ENCODE results near the gene HSD11B1. TPM values are rescaled to one million over a fixed set of nuclear protein-coding genes. Genes with fewer than 3 reads are reported as not detected.

Gene HSD11B1
- total and polyA plus RNA-seq, 4 donors = 0.09 to 488 (median 304) TPM

DNA sequence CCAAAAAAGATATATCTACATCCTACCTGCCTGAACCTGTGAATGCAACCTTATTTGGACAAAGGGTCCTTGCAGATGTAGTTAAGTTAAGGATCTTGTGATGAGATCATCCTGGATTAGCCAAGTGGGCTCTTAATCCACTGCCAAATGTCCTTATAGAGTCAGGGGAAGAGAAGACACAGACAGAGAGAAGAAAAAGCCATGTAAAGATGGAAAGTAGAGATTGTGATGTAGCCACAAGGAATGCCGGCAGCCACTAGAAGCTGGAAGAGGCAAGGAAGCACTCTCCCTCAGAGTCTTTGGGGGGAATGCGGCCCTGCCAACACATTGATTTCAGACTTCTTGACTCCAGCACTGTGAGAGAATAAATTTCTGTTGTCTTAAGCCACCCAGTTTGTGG, 16.2 kb downstream of the HSD11B1 start:
- no peak for DNase-seq (ENCODE audit: low spot score)
- Histone ChIP-seq H3K4me1 (ENCODE audit: control insufficient read depth in 4 of 4, insufficient read depth in 4 of 4, low read length in 3 of 4) (peaks cover 9 to 56% (median 23%) of the 10 kb centered on the region in 4 donors), H3K4me3 (ENCODE audit: low read depth in 1 of 3, low read length in 3 of 3) (no peak overlapping the region), H3K27ac (ENCODE audit: low read depth in 1 of 2, low read length in 2 of 2) (peak overlapping the region; percentile 93 to 98), H3K9me3 (ENCODE audit: control insufficient read depth in 4 of 4, low read length in 3 of 4) (no peaks in the 10 kb centered on the region), H3K27me3 (ENCODE audit: control insufficient read depth in 4 of 4, insufficient read depth in 4 of 4, low read length in 3 of 4) (no peaks in the 10 kb centered on the region), H3K36me3 (ENCODE audit: control insufficient read depth in 4 of 4, insufficient read depth in 3 of 4, low read depth in 1 of 4, low read length in 3 of 4) (peaks cover 0 to 2% (median 0%) of the 10 kb centered on the region in 4 donors), H3K9ac (ENCODE audit: low read depth in 1 of 2, low read length in 2 of 2) (peak overlapping the region in 1 of 2 donors; percentile 83)
- WGBS = 71% methylated on average over 2 of the region's 2 CpGs
- TF ChIP-seq, protein P1, sequence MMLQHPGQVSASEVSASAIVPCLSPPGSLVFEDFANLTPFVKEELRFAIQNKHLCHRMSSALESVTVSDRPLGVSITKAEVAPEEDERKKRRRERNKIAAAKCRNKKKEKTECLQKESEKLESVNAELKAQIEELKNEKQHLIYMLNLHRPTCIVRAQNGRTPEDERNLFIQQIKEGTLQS (IDR thresholded peaks at IDR 0.05) = no peak
- TF ChIP-seq EGR1 (IDR thresholded peaks at IDR 0.05; ENCODE audit: low read depth in 2 of 2) (no peak), RAD21 (IDR thresholded peaks at IDR 0.05) (no peak), FOXA2 (IDR thresholded peaks at IDR 0.05) (no peak), RXRA (IDR thresholded peaks at IDR 0.05) (no peak), SP1 (IDR thresholded peaks at IDR 0.05) (no peak), FOXA1 (IDR thresholded peaks at IDR 0.05) (no peak), YY1 (IDR thresholded peaks at IDR 0.05) (no peak), GABPA (IDR thresholded peaks at IDR 0.05 in 1 of 2, conservative IDR thresholded peaks at IDR 0.05 in 1 of 2) (no peak), TAF1 (conservative IDR thresholded peaks at IDR 0.05) (no peak), HNF4G (IDR thresholded peaks at IDR 0.05) (no peak)
- TF ChIP-seq, protein P2, sequence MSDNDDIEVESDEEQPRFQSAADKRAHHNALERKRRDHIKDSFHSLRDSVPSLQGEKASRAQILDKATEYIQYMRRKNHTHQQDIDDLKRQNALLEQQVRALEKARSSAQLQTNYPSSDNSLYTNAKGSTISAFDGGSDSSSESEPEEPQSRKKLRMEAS (IDR thresholded peaks at IDR 0.05) = no peak
- TF ChIP-seq, protein P3, sequence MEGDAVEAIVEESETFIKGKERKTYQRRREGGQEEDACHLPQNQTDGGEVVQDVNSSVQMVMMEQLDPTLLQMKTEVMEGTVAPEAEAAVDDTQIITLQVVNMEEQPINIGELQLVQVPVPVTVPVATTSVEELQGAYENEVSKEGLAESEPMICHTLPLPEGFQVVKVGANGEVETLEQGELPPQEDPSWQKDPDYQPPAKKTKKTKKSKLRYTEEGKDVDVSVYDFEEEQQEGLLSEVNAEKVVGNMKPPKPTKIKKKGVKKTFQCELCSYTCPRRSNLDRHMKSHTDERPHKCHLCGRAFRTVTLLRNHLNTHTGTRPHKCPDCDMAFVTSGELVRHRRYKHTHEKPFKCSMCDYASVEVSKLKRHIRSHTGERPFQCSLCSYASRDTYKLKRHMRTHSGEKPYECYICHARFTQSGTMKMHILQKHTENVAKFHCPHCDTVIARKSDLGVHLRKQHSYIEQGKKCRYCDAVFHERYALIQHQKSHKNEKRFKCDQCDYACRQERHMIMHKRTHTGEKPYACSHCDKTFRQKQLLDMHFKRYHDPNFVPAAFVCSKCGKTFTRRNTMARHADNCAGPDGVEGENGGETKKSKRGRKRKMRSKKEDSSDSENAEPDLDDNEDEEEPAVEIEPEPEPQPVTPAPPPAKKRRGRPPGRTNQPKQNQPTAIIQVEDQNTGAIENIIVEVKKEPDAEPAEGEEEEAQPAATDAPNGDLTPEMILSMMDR (IDR thresholded peaks at IDR 0.05; ENCODE audit: low read depth, low read length, missing input control) = no peak

DNA sequence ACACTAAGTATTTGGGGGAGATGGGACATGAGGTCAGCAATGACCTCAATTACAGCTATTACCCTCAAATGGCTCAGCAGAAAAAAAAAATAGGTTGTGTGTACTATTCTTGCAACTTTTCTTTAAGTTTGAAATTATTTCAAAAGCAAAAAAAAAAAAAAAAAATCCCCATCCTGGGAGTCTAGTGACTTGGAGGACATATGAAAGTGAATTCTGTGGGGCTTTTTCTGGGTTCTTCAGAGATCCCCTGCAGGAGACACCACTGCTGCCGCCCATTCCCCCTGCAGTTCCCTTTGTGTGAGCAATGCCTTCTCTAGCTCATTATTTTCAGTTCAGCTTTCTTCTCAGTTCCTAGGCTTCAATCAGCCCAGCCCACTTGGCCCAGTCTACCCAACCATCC, 16.7 kb downstream of the HSD11B1 start:
- Histone ChIP-seq H3K4me3 (ENCODE audit: low read depth in 1 of 3, low read length in 3 of 3) (no peak overlapping the region), H3K27me3 (ENCODE audit: control insufficient read depth in 4 of 4, insufficient read depth in 4 of 4, low read length in 3 of 4) (no peaks in the 10 kb centered on the region), H3K27ac (ENCODE audit: low read depth in 1 of 2, low read length in 2 of 2) (peak overlapping the region; percentile 93 to 98), H3K4me1 (ENCODE audit: control insufficient read depth in 4 of 4, insufficient read depth in 4 of 4, low read length in 3 of 4) (peaks cover 9 to 56% (median 23%) of the 10 kb centered on the region in 4 donors), H3K9me3 (ENCODE audit: control insufficient read depth in 4 of 4, low read length in 3 of 4) (no peaks in the 10 kb centered on the region), H3K36me3 (ENCODE audit: control insufficient read depth in 4 of 4, insufficient read depth in 3 of 4, low read depth in 1 of 4, low read length in 3 of 4) (peaks cover 0 to 2% (median 0%) of the 10 kb centered on the region in 4 donors), H3K9ac (ENCODE audit: low read depth in 1 of 2, low read length in 2 of 2) (no peak overlapping the region)
- no peak for DNase-seq (ENCODE audit: low spot score)
- TF ChIP-seq HNF4G (IDR thresholded peaks at IDR 0.05) (no peak), FOXA1 (IDR thresholded peaks at IDR 0.05) (no peak), GABPA (IDR thresholded peaks at IDR 0.05 in 1 of 2, conservative IDR thresholded peaks at IDR 0.05 in 1 of 2) (no peak), JUND (IDR thresholded peaks at IDR 0.05) (no peak), EGR1 (IDR thresholded peaks at IDR 0.05; ENCODE audit: low read depth in 2 of 2) (no peak), HNF4A (conservative IDR thresholded peaks at IDR 0.05) (no peak), NR2F2 (IDR thresholded peaks at IDR 0.05) (no peak)
- TF ChIP-seq, protein P4, sequence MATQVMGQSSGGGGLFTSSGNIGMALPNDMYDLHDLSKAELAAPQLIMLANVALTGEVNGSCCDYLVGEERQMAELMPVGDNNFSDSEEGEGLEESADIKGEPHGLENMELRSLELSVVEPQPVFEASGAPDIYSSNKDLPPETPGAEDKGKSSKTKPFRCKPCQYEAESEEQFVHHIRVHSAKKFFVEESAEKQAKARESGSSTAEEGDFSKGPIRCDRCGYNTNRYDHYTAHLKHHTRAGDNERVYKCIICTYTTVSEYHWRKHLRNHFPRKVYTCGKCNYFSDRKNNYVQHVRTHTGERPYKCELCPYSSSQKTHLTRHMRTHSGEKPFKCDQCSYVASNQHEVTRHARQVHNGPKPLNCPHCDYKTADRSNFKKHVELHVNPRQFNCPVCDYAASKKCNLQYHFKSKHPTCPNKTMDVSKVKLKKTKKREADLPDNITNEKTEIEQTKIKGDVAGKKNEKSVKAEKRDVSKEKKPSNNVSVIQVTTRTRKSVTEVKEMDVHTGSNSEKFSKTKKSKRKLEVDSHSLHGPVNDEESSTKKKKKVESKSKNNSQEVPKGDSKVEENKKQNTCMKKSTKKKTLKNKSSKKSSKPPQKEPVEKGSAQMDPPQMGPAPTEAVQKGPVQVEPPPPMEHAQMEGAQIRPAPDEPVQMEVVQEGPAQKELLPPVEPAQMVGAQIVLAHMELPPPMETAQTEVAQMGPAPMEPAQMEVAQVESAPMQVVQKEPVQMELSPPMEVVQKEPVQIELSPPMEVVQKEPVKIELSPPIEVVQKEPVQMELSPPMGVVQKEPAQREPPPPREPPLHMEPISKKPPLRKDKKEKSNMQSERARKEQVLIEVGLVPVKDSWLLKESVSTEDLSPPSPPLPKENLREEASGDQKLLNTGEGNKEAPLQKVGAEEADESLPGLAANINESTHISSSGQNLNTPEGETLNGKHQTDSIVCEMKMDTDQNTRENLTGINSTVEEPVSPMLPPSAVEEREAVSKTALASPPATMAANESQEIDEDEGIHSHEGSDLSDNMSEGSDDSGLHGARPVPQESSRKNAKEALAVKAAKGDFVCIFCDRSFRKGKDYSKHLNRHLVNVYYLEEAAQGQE (IDR thresholded peaks at IDR 0.05) = no peak
- TF ChIP-seq, protein P1 (IDR thresholded peaks at IDR 0.05) = no peak
- WGBS = 100% methylated on average over 1 of the region's 1 CpG

Data from liver (tissue), 9 donors.